ENCODE measurements around the gene CELF5. TPM values are rescaled to one million over a fixed set of nuclear protein-coding genes. Genes with fewer than 3 reads are reported as not detected.

CELF5 gene
- total RNA-seq, 2 experiments from 2014 or later = 0.20 to 0.56 TPM

DNA sequence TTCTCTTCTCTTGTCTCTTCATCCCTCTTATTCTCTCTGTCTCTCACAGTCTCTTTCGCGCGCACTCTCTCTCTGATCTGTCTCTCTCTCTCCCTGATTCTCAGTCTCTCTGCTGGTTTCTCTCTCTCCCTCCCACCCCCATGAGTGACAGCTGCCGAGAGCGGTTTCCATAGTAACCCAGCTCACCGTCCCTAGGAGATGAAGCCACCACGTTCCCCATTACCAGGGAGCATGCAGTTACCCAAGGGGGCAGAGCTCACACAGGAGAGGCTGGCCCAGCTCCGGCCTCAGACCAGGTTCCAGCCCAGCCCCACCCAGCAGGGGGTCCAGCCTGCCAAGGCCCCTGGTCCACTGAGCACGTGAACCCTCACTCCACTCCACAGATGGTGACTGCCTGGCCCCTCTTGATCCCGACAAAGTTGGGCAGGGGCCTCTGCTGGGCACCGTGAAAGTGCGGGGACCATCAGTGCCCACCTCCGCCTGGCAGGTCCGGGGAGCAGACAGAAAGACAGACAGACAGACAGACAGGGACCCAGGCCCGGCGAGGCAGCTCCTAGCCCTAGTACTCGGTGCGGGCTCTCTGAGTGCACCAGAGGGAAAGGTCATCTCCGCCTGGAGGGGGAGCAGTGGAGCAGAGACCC, 50.6 kb downstream of the CELF5 start:
- ChIA-PET CTCF (interaction anchor here (0.6 to 2.1 kb wide), 13 partner anchors 9 to 732 kb away, joined by 3 to 12 read pairs (median 3); no protein-coding TSS in a partner anchor), POLR2A (no interaction called here)
- DNase-seq (peak; percentile 69), ATAC-seq (peak; percentile 31)
- Mint-ChIP-seq H3K4me1 (ENCODE audit: low read depth) (peaks cover 16% of the 10 kb centered on the region), H3K36me3 (ENCODE audit: low read depth) (no peaks in the 10 kb centered on the region), H3K27me3 (peaks cover 10% of the 10 kb centered on the region), H3K4me3 (peak overlapping the region; percentile 71), H3K9me3 (no peaks in the 10 kb centered on the region), H3K27ac (peak overlapping the region; percentile 85)
- intact Hi-C loops (cut with micrococcal nuclease) = no loop called here
- TF ChIP-seq, protein P1, sequence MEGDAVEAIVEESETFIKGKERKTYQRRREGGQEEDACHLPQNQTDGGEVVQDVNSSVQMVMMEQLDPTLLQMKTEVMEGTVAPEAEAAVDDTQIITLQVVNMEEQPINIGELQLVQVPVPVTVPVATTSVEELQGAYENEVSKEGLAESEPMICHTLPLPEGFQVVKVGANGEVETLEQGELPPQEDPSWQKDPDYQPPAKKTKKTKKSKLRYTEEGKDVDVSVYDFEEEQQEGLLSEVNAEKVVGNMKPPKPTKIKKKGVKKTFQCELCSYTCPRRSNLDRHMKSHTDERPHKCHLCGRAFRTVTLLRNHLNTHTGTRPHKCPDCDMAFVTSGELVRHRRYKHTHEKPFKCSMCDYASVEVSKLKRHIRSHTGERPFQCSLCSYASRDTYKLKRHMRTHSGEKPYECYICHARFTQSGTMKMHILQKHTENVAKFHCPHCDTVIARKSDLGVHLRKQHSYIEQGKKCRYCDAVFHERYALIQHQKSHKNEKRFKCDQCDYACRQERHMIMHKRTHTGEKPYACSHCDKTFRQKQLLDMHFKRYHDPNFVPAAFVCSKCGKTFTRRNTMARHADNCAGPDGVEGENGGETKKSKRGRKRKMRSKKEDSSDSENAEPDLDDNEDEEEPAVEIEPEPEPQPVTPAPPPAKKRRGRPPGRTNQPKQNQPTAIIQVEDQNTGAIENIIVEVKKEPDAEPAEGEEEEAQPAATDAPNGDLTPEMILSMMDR (IDR thresholded peaks at IDR 0.05) = no peak

DNA sequence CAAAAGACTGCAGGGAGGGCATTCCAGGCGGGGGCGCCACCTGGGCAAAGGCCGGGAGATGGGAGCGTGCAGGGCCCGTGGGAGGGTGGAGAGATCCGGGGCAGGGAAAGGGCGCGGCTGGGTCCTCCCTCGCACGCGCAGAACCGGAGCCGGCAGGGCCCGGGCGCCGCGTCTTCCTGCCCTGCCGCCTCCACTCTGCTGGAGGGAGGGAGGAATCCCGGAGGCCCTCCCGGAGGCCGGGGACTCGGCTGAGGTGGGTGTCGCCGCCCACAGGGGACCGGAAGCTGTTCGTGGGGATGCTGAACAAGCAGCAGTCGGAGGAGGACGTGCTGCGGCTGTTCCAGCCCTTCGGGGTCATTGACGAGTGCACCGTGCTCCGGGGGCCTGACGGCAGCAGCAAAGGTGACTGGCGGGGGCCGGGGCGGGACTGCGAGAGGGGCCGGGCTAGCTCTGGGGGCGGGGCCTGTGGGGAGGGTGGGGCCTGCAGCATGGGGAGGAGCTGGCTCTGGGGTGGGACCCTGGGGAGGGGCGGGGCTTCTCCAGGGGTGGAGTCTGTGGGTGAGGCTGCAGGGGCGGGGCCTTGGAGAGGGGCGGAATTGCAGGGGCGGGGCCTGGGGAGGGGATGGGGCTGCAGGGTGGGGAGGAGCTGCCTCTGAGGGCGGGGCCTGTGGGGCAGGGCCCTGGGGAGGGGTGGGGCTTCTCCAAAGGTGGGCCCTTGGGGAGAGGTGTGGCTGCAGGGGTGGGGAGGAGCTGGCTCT, 51.3 kb downstream of the CELF5 start:
- peak; percentile 87 for ATAC-seq

DNA sequence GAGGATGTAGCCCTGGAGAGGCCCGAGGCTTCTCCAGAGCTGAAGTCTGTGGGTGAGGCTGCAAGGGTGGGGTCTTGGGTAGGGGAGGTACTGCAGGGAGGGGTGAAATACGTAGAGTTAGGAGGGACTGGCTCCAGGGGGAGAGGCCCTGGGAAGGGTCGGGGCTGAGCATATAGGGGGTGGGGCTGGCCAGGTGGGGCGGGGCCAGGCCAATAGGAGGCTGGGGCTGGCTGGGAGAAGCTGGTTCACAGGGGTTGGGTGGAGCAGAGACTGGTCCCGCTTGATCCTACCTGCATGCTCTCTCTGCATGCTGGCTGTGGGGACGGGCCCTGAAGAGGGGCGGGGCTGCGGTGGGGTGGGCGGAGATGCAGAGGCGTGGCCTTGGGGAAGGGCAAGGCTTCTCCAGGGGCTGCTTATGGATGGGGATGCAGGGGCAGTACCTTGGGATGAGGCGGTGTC, 51.9 kb downstream of the CELF5 start:
- peak overlapping the region; percentile 43 for H3K4me3 Mint-ChIP-seq
- intact Hi-C loops (cut with micrococcal nuclease) = no loop called here
- ChIA-PET CTCF (interaction anchor here (0.6 to 1.7 kb wide), 8 partner anchors 8 to 173 kb away, joined by 3 to 12 read pairs (median 4); no protein-coding TSS in a partner anchor), POLR2A (interaction anchor here (0.9 to 1.1 kb wide), 2 partner anchors 8 to 10 kb away, joined by 3 to 4 read pairs; no protein-coding TSS in a partner anchor)
- H3K36me3 Mint-ChIP-seq (ENCODE audit: low read depth) = no peaks in the 10 kb centered on the region
- ATAC-seq (peak; percentile 11), DNase-seq (peak; percentile 69)
- H3K9me3 Mint-ChIP-seq = no peaks in the 10 kb centered on the region
- H3K4me1 Mint-ChIP-seq (ENCODE audit: low read depth) = peaks cover 16% of the 10 kb centered on the region
- TF ChIP-seq, protein P1 (IDR thresholded peaks at IDR 0.05) = no peak
- H3K27me3 Mint-ChIP-seq = peaks cover 6% of the 10 kb centered on the region
- H3K27ac Mint-ChIP-seq = no peak overlapping the region

More for the DNA sequence above, 51.3 kb downstream of the CELF5 start:
- ChIA-PET CTCF (interaction anchor here (0.6 to 1.8 kb wide), 10 partner anchors 8 to 731 kb away, joined by 3 to 12 read pairs (median 3); no protein-coding TSS in a partner anchor), POLR2A (interaction anchor here (0.9 to 1.1 kb wide), 2 partner anchors 9 to 11 kb away, joined by 3 to 4 read pairs; no protein-coding TSS in a partner anchor)
- intact Hi-C loops (cut with micrococcal nuclease) = no loop called here
- Mint-ChIP-seq H3K27me3 (peaks cover 9% of the 10 kb centered on the region), H3K4me3 (peak overlapping the region; percentile 71), H3K9me3 (no peaks in the 10 kb centered on the region), H3K27ac (peak overlapping the region; percentile 85), H3K36me3 (ENCODE audit: low read depth) (no peaks in the 10 kb centered on the region), H3K4me1 (ENCODE audit: low read depth) (peaks cover 16% of the 10 kb centered on the region)
- TF ChIP-seq, protein P1 (IDR thresholded peaks at IDR 0.05) = peak; percentile 67
- peak; percentile 96 for DNase-seq

DNA sequence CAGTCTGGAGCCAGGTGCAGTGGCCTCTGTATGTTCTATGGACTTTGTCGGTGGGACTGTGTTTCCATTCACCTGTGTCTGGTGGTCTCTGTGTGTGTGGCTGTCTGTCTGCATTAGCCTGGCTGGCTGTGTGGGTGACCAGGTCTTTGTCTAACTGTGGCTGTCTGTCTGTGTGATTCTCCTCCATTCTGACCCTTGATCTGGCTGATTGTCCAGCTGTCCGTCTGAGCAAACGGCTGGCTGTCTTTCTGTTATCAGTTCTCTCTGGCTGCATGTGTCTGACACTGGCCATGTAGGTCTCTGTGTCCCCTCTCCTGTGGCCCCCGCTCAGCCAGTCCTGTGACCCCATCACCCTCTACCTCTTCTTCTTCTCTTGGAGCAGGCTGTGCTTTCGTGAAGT, 53.2 kb downstream of the CELF5 start:
- no peak overlapping the region for H3K4me3 Mint-ChIP-seq
- intact Hi-C loops (cut with micrococcal nuclease) = no loop called here
- no peak overlapping the region for H3K27ac Mint-ChIP-seq
- peaks cover 4% of the 10 kb centered on the region for H3K27me3 Mint-ChIP-seq
- ChIA-PET CTCF (no interaction called here), POLR2A (no interaction called here)
- TF ChIP-seq, protein P1 (IDR thresholded peaks at IDR 0.05) = no peak
- H3K4me1 Mint-ChIP-seq (ENCODE audit: low read depth) = peaks cover 16% of the 10 kb centered on the region
- no peaks in the 10 kb centered on the region for H3K9me3 Mint-ChIP-seq
- H3K36me3 Mint-ChIP-seq (ENCODE audit: low read depth) = no peaks in the 10 kb centered on the region
- DNase-seq (no peak), ATAC-seq (no peak)
